Peyer's patch (tissue), 4 donors: ENCODE results near the gene PHLDB2.

Experiments used
- POLR2A ChIP-seq, 2 donors: fragments of 450-650 bp; IDR thresholded peaks; one replicate each; pipeline ENCODE4 v1.5.1; 2017; ENCODE audit warnings: antibody characterized with exemption in 2 of 2, mild to moderate bottlenecking in 2 of 2, moderate library complexity in 2 of 2
- TF ChIP-seq, protein P1 (sequence below), 6 experiments: fragments of 450-650 bp in 4 of 6; fragments of 200-600 bp in 2 of 6; sonication (generic) in 1 of 6; IDR thresholded peaks; one replicate each; pipeline ENCODE4 v1.5.1; 2017 to 2019; ENCODE audit warnings: antibody characterized with exemption in 6 of 6, mild to moderate bottlenecking in 3 of 6, moderate library complexity in 1 of 6

GRCh38 chr3:112007633-112008032 lies 148.6 kb downstream of the PHLDB2 start:
- TF ChIP-seq POLR2A (IDR thresholded peaks at IDR 0.05): no peak
- TF ChIP-seq, protein P1, sequence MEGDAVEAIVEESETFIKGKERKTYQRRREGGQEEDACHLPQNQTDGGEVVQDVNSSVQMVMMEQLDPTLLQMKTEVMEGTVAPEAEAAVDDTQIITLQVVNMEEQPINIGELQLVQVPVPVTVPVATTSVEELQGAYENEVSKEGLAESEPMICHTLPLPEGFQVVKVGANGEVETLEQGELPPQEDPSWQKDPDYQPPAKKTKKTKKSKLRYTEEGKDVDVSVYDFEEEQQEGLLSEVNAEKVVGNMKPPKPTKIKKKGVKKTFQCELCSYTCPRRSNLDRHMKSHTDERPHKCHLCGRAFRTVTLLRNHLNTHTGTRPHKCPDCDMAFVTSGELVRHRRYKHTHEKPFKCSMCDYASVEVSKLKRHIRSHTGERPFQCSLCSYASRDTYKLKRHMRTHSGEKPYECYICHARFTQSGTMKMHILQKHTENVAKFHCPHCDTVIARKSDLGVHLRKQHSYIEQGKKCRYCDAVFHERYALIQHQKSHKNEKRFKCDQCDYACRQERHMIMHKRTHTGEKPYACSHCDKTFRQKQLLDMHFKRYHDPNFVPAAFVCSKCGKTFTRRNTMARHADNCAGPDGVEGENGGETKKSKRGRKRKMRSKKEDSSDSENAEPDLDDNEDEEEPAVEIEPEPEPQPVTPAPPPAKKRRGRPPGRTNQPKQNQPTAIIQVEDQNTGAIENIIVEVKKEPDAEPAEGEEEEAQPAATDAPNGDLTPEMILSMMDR (IDR thresholded peaks at IDR 0.05): no peak
